Activated CD4-positive, alpha-beta T cell treated with anti-CD3 and anti-CD28 coated beads, Interleukin-2, Interleukin-4, amounts not matched to agents 100 ng/mL and 50 ng/mL, durations not matched to agents 16 hours and 8 hours (primary cell): ENCODE measurements around the gene ADRB2.
A peak's percentile ranks its signal among the peaks of the same experiment; 100 is the strongest.

ENCODE experiments used
- DNase-seq: peaks from one replicate; pipeline ENCODE4 v3.0.0-alpha.2; 2020; ENCODE audit warnings: low spot score

ADRB2 gene

GRCh38 chr5:148826053-148826738 lies at the start of gene ADRB2:
ADRB2 (plus strand) TSS chr5:148826611; CDS start chr5:148826832, 221 bp downstream.
- peak; percentile 88 for DNase-seq

- no peak for DNase-seq
These were observed 49.6 kb upstream of the ADRB2 start for GRCh38 chr5:148776780-148777179.

GRCh38 chr5:148778882-148779281 lies 47.5 kb upstream of the ADRB2 start:
- no peak for DNase-seq

GRCh38 chr5:148780711-148781110 lies 45.7 kb upstream of the ADRB2 start:
- DNase-seq: no peak

GRCh38 chr5:148781766-148782165 lies 44.6 kb upstream of the ADRB2 start:
- no peak for DNase-seq

- no peak for DNase-seq
These were observed 41.2 kb upstream of the ADRB2 start for GRCh38 chr5:148785223-148785622.

- DNase-seq: no peak
These were observed 40.0 kb upstream of the ADRB2 start for GRCh38 chr5:148786456-148786855.

- no peak for DNase-seq
These were observed 37.8 kb upstream of the ADRB2 start for GRCh38 chr5:148788636-148789035.

GRCh38 chr5:148790545-148791333 lies 35.7 kb upstream of the ADRB2 start:
- no peak for DNase-seq

GRCh38 chr5:148791334-148791667 lies 35.1 kb upstream of the ADRB2 start:
- peak; percentile 85 for DNase-seq

GRCh38 chr5:148791696-148792095 lies 34.7 kb upstream of the ADRB2 start:
- no peak for DNase-seq

- peak; percentile 25 for DNase-seq
These were observed 33.7 kb upstream of the ADRB2 start for GRCh38 chr5:148792744-148793143.

- DNase-seq: no peak
These were observed 33.1 kb upstream of the ADRB2 start for GRCh38 chr5:148793261-148793660.

- DNase-seq: no peak
These were observed 32.1 kb upstream of the ADRB2 start for GRCh38 chr5:148794275-148794674.

- DNase-seq: no peak
These were observed 31.5 kb upstream of the ADRB2 start for GRCh38 chr5:148794729-148795561.

GRCh38 chr5:148796936-148797335 lies 29.5 kb upstream of the ADRB2 start:
- DNase-seq: no peak

- DNase-seq: no peak
These were observed 27.6 kb upstream of the ADRB2 start for GRCh38 chr5:148798786-148799185.

GRCh38 chr5:148799737-148800527 lies 26.5 kb upstream of the ADRB2 start:
- DNase-seq: peak; percentile 16

- DNase-seq: no peak
These were observed 24.6 kb upstream of the ADRB2 start for GRCh38 chr5:148801682-148802276.

- DNase-seq: peak; percentile 41
These were observed 23.0 kb upstream of the ADRB2 start for GRCh38 chr5:148803451-148803850.

GRCh38 chr5:148804393-148804792 lies 22.0 kb upstream of the ADRB2 start:
- DNase-seq: no peak
